ENCODE measurements around the gene KRTAP15-1. TPM values are rescaled to one million over a fixed set of nuclear protein-coding genes. Genes with fewer than 3 reads are reported as not detected.

KRTAP15-1 gene
- total and polyA plus RNA-seq, 8 donors: not detected

DNA sequence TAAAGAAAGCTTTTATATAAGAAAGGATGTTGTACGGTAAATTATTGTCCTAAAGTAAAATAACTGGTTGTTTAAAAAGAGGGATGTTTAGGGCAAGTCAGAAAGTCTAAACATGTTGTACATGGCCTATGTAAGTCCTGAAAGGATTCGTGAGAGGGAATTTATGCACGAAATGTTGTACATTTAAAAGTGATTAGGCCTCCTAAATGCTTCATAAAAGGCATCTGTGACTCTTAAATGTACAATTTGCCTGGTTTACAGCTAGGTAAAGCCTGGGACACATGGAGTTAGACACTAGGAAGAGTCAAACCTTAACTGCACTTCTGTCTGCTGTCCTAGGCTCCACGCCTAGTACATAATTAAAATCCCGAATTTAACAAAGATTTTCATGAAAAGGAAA lies 24.1 kb upstream of the KRTAP15-1 start:
- Histone ChIP-seq H3K9me3 (no peaks in the 10 kb centered on the region), H3K27ac (no peak overlapping the region), H3K36me3 (no peaks in the 10 kb centered on the region), H3K4me1 (no peaks in the 10 kb centered on the region), H3K27me3 (no peaks in the 10 kb centered on the region), H3K4me3 (no peak overlapping the region)
- 69 to 82% (median 74%) methylated on average over 5 of the region's 5 CpGs for WGBS, 5 donors
- intact Hi-C loops (cut with DNase I; ENCODE audit: low total_unique reads): no loop called here
- TF ChIP-seq POLR2A (IDR thresholded peaks at IDR 0.05): no peak
- no peak for TF ChIP-seq EP300 (IDR thresholded peaks at IDR 0.05)
- TF ChIP-seq, protein P1, sequence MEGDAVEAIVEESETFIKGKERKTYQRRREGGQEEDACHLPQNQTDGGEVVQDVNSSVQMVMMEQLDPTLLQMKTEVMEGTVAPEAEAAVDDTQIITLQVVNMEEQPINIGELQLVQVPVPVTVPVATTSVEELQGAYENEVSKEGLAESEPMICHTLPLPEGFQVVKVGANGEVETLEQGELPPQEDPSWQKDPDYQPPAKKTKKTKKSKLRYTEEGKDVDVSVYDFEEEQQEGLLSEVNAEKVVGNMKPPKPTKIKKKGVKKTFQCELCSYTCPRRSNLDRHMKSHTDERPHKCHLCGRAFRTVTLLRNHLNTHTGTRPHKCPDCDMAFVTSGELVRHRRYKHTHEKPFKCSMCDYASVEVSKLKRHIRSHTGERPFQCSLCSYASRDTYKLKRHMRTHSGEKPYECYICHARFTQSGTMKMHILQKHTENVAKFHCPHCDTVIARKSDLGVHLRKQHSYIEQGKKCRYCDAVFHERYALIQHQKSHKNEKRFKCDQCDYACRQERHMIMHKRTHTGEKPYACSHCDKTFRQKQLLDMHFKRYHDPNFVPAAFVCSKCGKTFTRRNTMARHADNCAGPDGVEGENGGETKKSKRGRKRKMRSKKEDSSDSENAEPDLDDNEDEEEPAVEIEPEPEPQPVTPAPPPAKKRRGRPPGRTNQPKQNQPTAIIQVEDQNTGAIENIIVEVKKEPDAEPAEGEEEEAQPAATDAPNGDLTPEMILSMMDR (IDR thresholded peaks at IDR 0.05): no peak
- no peak for TF ChIP-seq POLR2AphosphoS5 (IDR thresholded peaks at IDR 0.05)
- no peak for DNase-seq

DNA sequence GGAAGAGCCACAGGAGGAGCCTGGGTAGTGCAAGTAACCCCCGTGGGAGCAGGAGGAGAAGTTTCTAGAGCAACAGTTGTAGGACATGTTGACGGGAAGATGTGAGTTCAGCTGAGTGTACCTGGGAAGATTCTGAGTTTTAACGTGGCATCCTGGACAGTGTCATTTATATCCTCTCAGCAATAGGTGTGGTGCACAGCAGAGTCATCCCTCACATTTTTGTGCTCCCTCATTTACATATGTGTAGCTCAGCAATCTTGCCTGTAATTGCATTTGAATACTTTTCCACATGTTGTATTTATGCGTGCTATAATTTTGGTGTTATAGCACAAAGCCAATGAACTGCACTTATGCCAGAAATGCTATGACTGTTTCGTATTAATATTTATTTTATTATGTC lies 14.2 kb upstream of the KRTAP15-1 start, which contains the start of gene KRTAP13-3:
Gene KRTAP13-3 (minus strand): TSS at position 101 of the 400 bp plus-strand sequence. CDS start 14 bp downstream, at position 87.
- Histone ChIP-seq H3K27me3 (no peaks in the 10 kb centered on the region), H3K36me3 (no peaks in the 10 kb centered on the region), H3K9me3 (no peaks in the 10 kb centered on the region), H3K4me1 (no peaks in the 10 kb centered on the region), H3K4me3 (no peak within 1 kb of the TSS), H3K27ac (no peak within 1 kb of the TSS)
- intact Hi-C loops (cut with DNase I; ENCODE audit: low total_unique reads): no loop called here
- no peak for DNase-seq
- TF ChIP-seq POLR2AphosphoS5 (IDR thresholded peaks at IDR 0.05) (no peak), POLR2A (IDR thresholded peaks at IDR 0.05) (no peak), EP300 (IDR thresholded peaks at IDR 0.05) (no peak)
- TF ChIP-seq, protein P1 (IDR thresholded peaks at IDR 0.05): no peak
- 70 to 85% (median 78%) methylated on average over 5 of the region's 5 CpGs for WGBS, 5 donors

DNA sequence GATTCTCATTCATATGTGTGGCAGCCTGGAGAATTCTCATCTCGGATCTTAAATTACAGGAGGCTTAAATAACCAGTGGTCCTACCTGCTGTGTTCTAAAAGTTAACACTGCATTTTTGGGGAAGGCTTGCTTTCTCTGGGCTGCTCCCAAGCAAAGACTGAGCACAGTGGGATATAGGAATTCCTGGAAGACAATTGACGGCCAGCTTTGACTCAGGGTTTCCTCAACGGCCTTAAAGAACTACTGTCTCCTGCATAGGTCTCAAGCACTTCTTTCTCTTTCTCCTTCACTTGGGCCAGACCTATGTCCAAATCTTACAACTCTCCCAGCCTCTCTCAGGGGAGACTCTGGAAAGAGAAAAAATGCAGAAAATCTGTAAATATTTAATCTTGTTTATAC lies 13.3 kb upstream of the KRTAP15-1 start:
- H3K4me3 ChIP-seq: no peak overlapping the region
- no peaks in the 10 kb centered on the region for H3K36me3 ChIP-seq
- no peak for TF ChIP-seq POLR2A (IDR thresholded peaks at IDR 0.05)
- TF ChIP-seq POLR2AphosphoS5 (IDR thresholded peaks at IDR 0.05): no peak
- no peak for TF ChIP-seq EP300 (IDR thresholded peaks at IDR 0.05)
- TF ChIP-seq, protein P1 (IDR thresholded peaks at IDR 0.05): no peak
- H3K27me3 ChIP-seq: no peaks in the 10 kb centered on the region
- WGBS, 5 donors: 40 to 52% (median 44%) methylated on average over 3 of the region's 3 CpGs
- intact Hi-C loops (cut with DNase I; ENCODE audit: low total_unique reads): no loop called here
- no peak overlapping the region for H3K27ac ChIP-seq
- H3K4me1 ChIP-seq: no peaks in the 10 kb centered on the region
- H3K9me3 ChIP-seq: no peaks in the 10 kb centered on the region
- no peak for DNase-seq

DNA sequence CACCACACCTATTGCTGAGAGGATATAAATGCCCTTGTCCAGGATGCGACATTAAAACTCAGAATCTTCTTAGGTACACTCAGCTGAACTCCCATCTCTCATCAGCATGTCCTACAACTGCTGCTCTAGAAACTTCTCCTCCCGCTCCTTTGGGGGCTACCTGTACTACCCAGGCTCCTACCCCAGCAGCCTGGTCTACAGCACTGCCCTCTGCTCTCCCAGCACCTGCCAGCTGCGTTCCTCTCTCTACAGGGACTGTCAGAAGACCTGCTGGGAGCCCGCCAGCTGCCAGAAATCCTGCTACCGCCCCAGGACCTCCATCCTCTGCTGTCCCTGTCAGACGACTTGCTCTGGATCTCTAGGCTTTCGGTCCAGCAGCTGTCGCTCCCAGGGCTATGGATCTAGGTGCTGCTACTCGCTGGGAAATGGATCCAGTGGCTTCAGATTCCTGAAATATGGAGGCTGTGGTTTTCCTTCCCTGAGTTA lies 9.9 kb upstream of the KRTAP15-1 start, which contains the start of gene KRTAP13-4:
Gene KRTAP13-4 (plus strand): TSS at position 51 of the 486 bp plus-strand sequence. CDS start 56 bp downstream, at position 107.
- Histone ChIP-seq H3K4me1 (no peaks in the 10 kb centered on the region), H3K36me3 (no peaks in the 10 kb centered on the region), H3K27me3 (no peaks in the 10 kb centered on the region), H3K4me3 (no peak within 1 kb of the TSS), H3K9me3 (no peaks in the 10 kb centered on the region), H3K27ac (no peak within 1 kb of the TSS)
- no peak for DNase-seq
- WGBS, 5 donors: 70 to 81% (median 74%) methylated on average over 9 of the region's 9 CpGs
- intact Hi-C loops (cut with DNase I; ENCODE audit: low total_unique reads): no loop called here
- TF ChIP-seq EP300 (IDR thresholded peaks at IDR 0.05) (no peak), POLR2A (IDR thresholded peaks at IDR 0.05) (no peak), POLR2AphosphoS5 (IDR thresholded peaks at IDR 0.05) (no peak)
- TF ChIP-seq, protein P1 (IDR thresholded peaks at IDR 0.05): no peak

All from stomach (tissue), 9 donors.